HG03565 (cell line): ENCODE data around the gene FOXF1.

Experiments
- ATAC-seq: cut with Tn5 transposase; IDR thresholded peaks from one replicate; pipeline ENCODE4 v1.9.1; 2021; ENCODE audit warnings: mild to moderate bottlenecking, moderate library complexity; ENCODE audit not compliant: unreplicated experiment

Gene FOXF1

DNA sequence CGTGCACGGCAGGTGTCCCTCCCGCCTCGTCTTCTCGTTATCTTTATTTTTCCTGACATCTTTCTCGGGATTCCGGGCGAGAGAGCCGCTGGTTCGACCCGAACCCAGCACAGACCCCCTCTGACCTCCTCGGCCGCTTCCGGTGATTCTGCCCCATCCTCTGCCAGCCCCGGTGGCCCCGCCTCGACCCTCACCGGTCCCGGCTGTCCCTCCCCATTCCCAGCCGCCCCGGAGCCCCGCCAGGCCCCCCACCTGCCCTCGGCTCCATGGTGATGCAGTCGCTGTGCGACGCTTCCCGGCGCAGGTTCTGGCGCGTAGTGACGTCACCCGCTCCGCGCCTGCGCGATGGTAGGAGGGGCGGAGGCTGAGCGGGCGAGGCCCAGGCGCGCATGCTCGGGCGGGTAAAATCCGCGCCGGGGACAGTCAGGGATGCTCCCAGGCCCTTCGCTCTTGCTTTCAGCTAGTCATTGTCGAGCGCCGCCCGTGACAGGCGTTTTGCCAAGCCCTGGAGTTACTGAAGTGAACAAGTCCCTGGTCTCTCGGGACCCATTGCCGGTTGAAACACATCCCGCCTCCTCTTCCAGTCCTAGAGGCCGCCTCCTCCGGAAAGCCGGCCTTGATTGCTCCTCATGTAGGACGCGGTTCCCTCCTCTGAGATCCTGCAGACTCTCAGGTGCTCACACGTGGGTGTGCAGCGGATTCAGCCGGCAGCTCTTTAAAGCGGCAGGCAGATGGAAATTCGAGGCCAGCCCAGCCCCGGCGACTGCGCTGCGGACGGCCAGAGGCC, 44.8 kb downstream of the FOXF1 start, which contains the start of gene MTHFSD:
Gene MTHFSD, minus strand, starts transcription at position 319 of the 787 bp plus-strand sequence. Its CDS starts 51 bp downstream, at position 268.
- peak; percentile 79 for ATAC-seq

DNA sequence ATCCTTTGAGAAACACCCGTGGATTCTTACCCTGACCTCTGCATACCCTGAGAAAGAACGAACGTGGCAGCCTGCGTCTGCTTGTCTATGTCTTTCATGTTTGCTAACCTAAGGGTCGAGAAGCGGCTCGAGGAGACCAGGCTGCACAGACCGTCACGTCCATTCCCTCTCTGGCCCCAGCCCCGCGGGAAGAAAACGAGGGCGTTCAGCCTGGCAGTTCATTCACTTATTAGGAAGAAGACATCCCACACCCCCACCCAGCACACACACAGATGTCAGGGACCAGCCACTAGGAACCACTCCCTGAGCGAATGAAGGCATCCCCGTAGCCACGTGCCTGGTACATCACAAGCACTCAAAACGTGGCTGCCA, 45.4 kb downstream of the FOXF1 start:
- no peak for ATAC-seq

- ATAC-seq = no peak
Observed at GRCh38 chr16:86556576-86556975, 46.2 kb downstream of the FOXF1 start.

DNA sequence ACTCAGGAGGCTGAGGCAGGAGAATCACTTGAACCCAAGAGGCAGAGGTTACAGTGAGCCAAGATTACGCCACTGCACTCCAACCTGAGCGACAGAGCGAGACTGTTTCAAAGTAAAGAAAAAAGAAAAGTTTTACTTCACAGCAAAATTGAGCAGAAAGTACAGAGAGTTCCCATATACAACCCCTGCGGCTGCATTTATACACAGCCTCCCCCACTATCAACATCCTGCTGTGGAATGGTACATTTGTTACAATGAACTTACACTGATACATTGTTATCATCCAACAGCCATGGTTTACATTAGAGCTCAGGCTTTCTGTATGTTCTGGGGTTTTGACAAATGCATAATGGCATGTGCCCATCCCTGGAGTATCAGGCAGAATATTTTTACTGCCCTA, 47.3 kb downstream of the FOXF1 start:
- ATAC-seq = no peak

- ATAC-seq = no peak
Observed at GRCh38 chr16:86558355-86559193, 48.2 kb downstream of the FOXF1 start.

DNA sequence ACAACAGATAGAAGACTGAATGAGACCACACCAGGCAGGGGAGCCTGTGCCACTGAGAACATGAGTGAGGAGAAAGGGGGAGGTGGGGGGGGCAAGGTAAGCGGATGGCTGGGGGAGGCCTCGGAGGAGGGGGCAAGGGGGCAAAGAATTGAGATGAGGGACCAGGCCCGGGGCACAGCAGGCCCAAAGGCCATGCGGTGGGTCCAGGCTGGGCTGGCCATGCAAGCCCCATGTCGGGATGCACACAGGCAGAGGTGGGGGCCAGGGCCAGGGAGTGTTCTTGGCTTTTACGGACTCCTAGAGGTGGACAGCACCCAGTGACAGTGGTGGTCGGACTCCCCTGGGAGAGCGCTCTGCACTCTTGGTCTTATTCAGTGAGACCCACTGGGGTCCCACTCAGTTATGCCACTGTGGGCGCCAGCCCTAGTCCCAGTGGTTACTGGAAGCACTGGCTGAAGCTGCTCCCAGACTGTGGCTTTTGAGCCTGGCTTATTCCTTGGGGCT, 49.5 kb downstream of the FOXF1 start:
- ATAC-seq = no peak

- ATAC-seq = no peak
Observed at GRCh38 chr16:86562356-86562755, 52.0 kb downstream of the FOXF1 start.

GRCh38 chr16:86563469-86564345, 53.4 kb downstream of the FOXF1 start:
- no peak for ATAC-seq
